NCI-H1417 (cell line): Measurements from ENCODE around the gene PDE7B.

Source experiments
- DNase-seq, 3 experiments: peaks; one replicate each; lab custom pipeline; 2025; lab: John Stamatoyannopoulos, UW

PDE7B gene

DNA sequence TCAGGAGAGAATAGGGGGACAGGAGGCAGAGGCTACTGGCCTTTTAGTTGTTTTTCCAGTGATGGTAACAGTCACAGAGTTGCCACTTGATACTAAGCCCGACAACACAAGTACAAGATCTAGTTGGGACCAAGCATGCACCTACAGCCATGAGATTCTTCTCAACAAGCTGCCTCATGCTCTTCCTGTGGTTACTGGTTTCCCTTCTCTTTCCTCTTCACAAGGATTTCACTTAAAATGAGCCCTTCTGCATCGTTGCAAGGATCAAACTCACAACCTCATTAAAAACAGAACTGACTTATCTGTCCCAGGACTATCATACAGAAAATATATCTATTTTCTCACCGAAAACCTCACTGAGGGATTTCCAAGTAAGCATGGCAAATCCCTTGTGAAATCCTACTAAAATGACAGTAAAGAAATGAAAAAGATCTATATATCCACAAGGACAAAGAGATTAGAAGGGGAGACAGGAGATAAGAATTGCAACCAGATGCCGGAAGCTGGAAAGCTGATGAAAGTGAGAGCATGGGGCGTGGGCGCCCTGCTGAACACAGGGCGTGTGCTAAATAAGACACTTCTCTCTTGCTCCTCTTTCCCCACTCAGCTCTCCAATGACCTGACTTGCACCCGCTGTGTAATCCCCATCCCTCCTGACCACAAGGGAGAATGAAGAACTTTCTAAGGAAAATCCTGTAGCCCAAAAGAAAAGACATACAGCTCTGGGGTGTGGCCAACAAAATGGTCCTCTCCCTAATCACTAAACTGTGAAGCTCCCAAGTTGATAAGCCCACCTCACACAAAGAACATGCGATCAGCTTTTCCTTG is 385.2 kb downstream of the PDE7B start:
- no peak for DNase-seq

DNA sequence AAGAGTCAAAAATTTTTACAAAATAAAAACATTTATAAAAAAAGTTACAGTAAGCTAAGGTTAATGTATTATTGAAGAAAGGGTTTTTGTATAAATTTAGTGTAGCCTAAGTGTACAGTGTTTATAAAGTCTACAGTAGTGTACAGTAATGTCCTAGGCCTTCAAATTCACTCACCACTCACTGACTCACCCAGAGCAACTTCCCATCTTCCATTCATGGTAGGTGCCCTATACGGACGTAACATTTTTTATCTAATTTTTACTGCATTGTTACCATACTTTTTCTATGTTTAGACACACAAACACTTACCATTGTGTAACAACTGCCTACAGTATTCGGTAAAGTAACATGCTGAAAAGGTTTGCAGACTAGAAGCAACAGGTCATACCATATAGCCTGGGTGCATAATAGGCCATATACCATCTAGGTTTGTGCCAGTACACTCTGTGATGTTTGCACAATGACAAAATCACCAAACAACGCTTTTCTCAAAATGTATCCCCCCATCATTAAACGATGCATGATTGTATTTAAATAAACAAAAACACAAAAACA is 392.6 kb downstream of the PDE7B start:
- DNase-seq: no peak
